ENCODE results near the gene UBXN11.
"Not testable (repeated sequence)": the region's sequence is repeated elsewhere in the genome, so short reads cannot be mapped to it uniquely, and the experiment has no call there.

The UBXN11 gene

GRCh38 chr1:26300578-26301275 lies 5.7 kb downstream of the UBXN11 start:
- DNase-seq (ENCODE audit: extremely low read depth, low read depth), result no peak
- no peak for TF ChIP-seq CTCF (IDR thresholded peaks at IDR 0.05; ENCODE audit: low read depth, low read length)

- DNase-seq (ENCODE audit: extremely low read depth, low read depth), result no peak
- no peak for TF ChIP-seq CTCF (IDR thresholded peaks at IDR 0.05; ENCODE audit: low read depth, low read length)
Observed at GRCh38 chr1:26297791-26298124, 8.7 kb downstream of the UBXN11 start.

GRCh38 chr1:26297057-26297790 lies 9.2 kb downstream of the UBXN11 start:
- TF ChIP-seq CTCF (IDR thresholded peaks at IDR 0.05; ENCODE audit: low read depth, low read length), result no peak
- DNase-seq (ENCODE audit: extremely low read depth, low read depth), result no peak

GRCh38 chr1:26296340-26297056 lies 9.9 kb downstream of the UBXN11 start:
- no peak for TF ChIP-seq CTCF (IDR thresholded peaks at IDR 0.05; ENCODE audit: low read depth, low read length)
- DNase-seq (ENCODE audit: extremely low read depth, low read depth), result no peak

GRCh38 chr1:26295194-26296138 lies 11.0 kb downstream of the UBXN11 start:
- TF ChIP-seq CTCF (IDR thresholded peaks at IDR 0.05; ENCODE audit: low read depth, low read length), result no peak

GRCh38 chr1:26293911-26294463 lies 12.4 kb downstream of the UBXN11 start:
- no peak for TF ChIP-seq CTCF (IDR thresholded peaks at IDR 0.05; ENCODE audit: low read depth, low read length)
- no peak for DNase-seq (ENCODE audit: extremely low read depth, low read depth)

More at GRCh38 chr1:26295194-26296138, 11.0 kb downstream of the UBXN11 start:
- DNase-seq (ENCODE audit: extremely low read depth, low read depth), result no peak

- DNase-seq (ENCODE audit: extremely low read depth, low read depth), result not testable (repeated sequence)
Observed at GRCh38 chr1:26292735-26293134, 13.7 kb downstream of the UBXN11 start.
